ENCODE results near the gene THEMIS2. TPM values are rescaled to one million over a fixed set of nuclear protein-coding genes. Genes with fewer than 3 reads are reported as not detected.
A peak's percentile ranks its signal among the peaks of the same experiment; 100 is the strongest.

The THEMIS2 gene
- total and polyA plus RNA-seq, 9 of the 15 experiments (the other 6 are each of a cell fraction or from before 2014, with no cell fraction given): 2.3 to 12.7 (median 8.0) TPM

GRCh38 chr1:27858072-27858948 is 14.0 kb upstream of the THEMIS2 start (continued):
- TF ChIP-seq TCF3 (CRISPR knock-in tag; IDR thresholded peaks at IDR 0.05) (peak; percentile 45; the same call in 1 of the 2 replicates), FOXO4 (CRISPR knock-in tag; IDR thresholded peaks at IDR 0.05) (no peak), HEY1 (CRISPR knock-in tag; IDR thresholded peaks at IDR 0.05; ENCODE audit: borderline replicate concordance) (peak; percentile 58; the same call in 1 of the 2 replicates), JUND (IDR thresholded peaks at IDR 0.05; ENCODE audit: borderline replicate concordance, low read depth, low read length) (peak; percentile 55; the same call in 1 of the 2 replicates), JUND (tag; IDR thresholded peaks at IDR 0.05; ENCODE audit: borderline replicate concordance, low read depth, low read length) (no peak), DEAF1 (CRISPR knock-in tag; IDR thresholded peaks at IDR 0.05) (peak; percentile 95), NONO (IDR thresholded peaks at IDR 0.05; ENCODE audit: low read depth in 2 of 2, low read length in 1 of 2) (no peak), BHLHE40 (IDR thresholded peaks at IDR 0.05; ENCODE audit: low read length) (0 out of 2 replicates have a peak, but pooled peaks have one; percentile 22), RB1 (IDR thresholded peaks at IDR 0.05; ENCODE audit: low read depth) (peak; percentile 62; the same call in 1 of the 2 replicates), ETV5 (CRISPR knock-in tag; IDR thresholded peaks at IDR 0.05; ENCODE audit: low read depth) (peak; percentile 48; the same call in 1 of the 2 replicates), CCAR2 (IDR thresholded peaks at IDR 0.05; ENCODE audit: low read depth, low read length) (no peak), ZNF311 (CRISPR knock-in tag; IDR thresholded peaks at IDR 0.05) (no peak), THRA (IDR thresholded peaks at IDR 0.05) (no peak), PTTG1 (tag; IDR thresholded peaks at IDR 0.05; ENCODE audit: low read depth) (no peak), RCOR1 (IDR thresholded peaks at IDR 0.05; ENCODE audit: borderline replicate concordance in 1 of 2, low read depth in 2 of 2, low read length in 2 of 2) (peak in 1 of 2 experiments; percentile 52; a peak in 1 of 4 replicates), TOE1 (IDR thresholded peaks at IDR 0.05; ENCODE audit: borderline replicate concordance) (0 out of 2 replicates have a peak, but pooled peaks have one; percentile 34), TOE1 (CRISPR knock-in tag; IDR thresholded peaks at IDR 0.05; ENCODE audit: borderline replicate concordance, low read depth) (no peak), SREBF1 (IDR thresholded peaks at IDR 0.05; ENCODE audit: borderline replicate concordance, low read depth, low read length) (no peak), TCF15 (CRISPR knock-in tag; IDR thresholded peaks at IDR 0.05) (no peak), ETS1 (conservative IDR thresholded peaks at IDR 0.05; ENCODE audit: control insufficient read depth, low read depth, low read length) (0 out of 2 replicates have a peak, but pooled peaks have one; percentile 40)
